HG02763 (cell line): ENCODE measurements around the gene HAAO.

Experiments used
- ATAC-seq: cut with Tn5 transposase; IDR thresholded peaks from one replicate; pipeline ENCODE4 v1.9.1; 2021; ENCODE audit warnings: mild to moderate bottlenecking, moderate library complexity; ENCODE audit not compliant: unreplicated experiment

Gene HAAO

GRCh38 chr2:42815726-42816125 is 23.3 kb upstream of the HAAO start:
- ATAC-seq = no peak

GRCh38 chr2:42813763-42814162 is 21.4 kb upstream of the HAAO start:
- no peak for ATAC-seq

- ATAC-seq = no peak
These were observed 20.6 kb upstream of the HAAO start for GRCh38 chr2:42812899-42813479.

GRCh38 chr2:42810971-42811811 is 18.8 kb upstream of the HAAO start:
- ATAC-seq = peak; percentile 4

- peak; percentile 73 for ATAC-seq
These were observed 18.0 kb upstream of the HAAO start for GRCh38 chr2:42810121-42810970.

GRCh38 chr2:42809819-42810120 is 17.4 kb upstream of the HAAO start:
- ATAC-seq = peak; percentile 56

GRCh38 chr2:42809131-42809818 is 16.9 kb upstream of the HAAO start:
- ATAC-seq = no peak

- ATAC-seq = no peak
These were observed 15.9 kb upstream of the HAAO start for GRCh38 chr2:42808301-42808700.

- no peak for ATAC-seq
These were observed 14.4 kb upstream of the HAAO start for GRCh38 chr2:42806786-42807185.

GRCh38 chr2:42804891-42805290 is 12.5 kb upstream of the HAAO start:
- ATAC-seq = no peak

GRCh38 chr2:42804338-42804737 is 12.0 kb upstream of the HAAO start:
- ATAC-seq = no peak

GRCh38 chr2:42802150-42802549 is 9.8 kb upstream of the HAAO start:
- ATAC-seq = no peak

- no peak for ATAC-seq
These were observed 9.0 kb upstream of the HAAO start for GRCh38 chr2:42801381-42801780.

GRCh38 chr2:42800981-42801380 is 8.6 kb upstream of the HAAO start:
- no peak for ATAC-seq

GRCh38 chr2:42800461-42800962 is 8.1 kb upstream of the HAAO start:
- ATAC-seq = no peak

- no peak for ATAC-seq
These were observed 7.5 kb upstream of the HAAO start for GRCh38 chr2:42799881-42800280.

- no peak for ATAC-seq
These were observed 4.9 kb upstream of the HAAO start for GRCh38 chr2:42797281-42797680.

GRCh38 chr2:42796427-42797248 is 4.3 kb upstream of the HAAO start:
- no peak for ATAC-seq

- ATAC-seq = peak; percentile 37
These were observed 3.5 kb upstream of the HAAO start for GRCh38 chr2:42795841-42796301.

- no peak for ATAC-seq
These were observed 2.9 kb upstream of the HAAO start for GRCh38 chr2:42795275-42795674.
